ENCODE measurements around the gene CYP2A13.
A peak's percentile ranks its signal among the peaks of the same experiment; 100 is the strongest.
"Not testable (repeated sequence)": the region's sequence is repeated elsewhere in the genome, so short reads cannot be mapped to it uniquely, and the experiment has no call there.

GRCh38 chr19:41135390-41136384 lies 47.4 kb downstream of the CYP2A13 start:
- TF ChIP-seq POLR2AphosphoS5, EP300 (IDR thresholded peaks at IDR 0.05): not testable (repeated sequence)
- peak in 1 of 4 experiments; percentile 17 for TF ChIP-seq CTCF (IDR thresholded peaks at IDR 0.05)

Measured in gastroesophageal sphincter (tissue), 3 donors.